ENCODE data around the gene SMIM21. TPM values are rescaled to one million over a fixed set of nuclear protein-coding genes. Genes with fewer than 3 reads are reported as not detected.

The SMIM21 gene
- total RNA-seq, 2 donors from 2014 or later = not detected

GRCh38 chr18:75454022-75454795 lies 26.7 kb upstream of the SMIM21 start:
- ATAC-seq (replicated peaks in 1 of 2) (no peak), DNase-seq (no peak)
- peaks cover 4% of the 10 kb centered on the region in 2 donors for H3K36me3 Mint-ChIP-seq (ENCODE audit: insufficient read depth in 2 of 2)
- H3K4me1 Mint-ChIP-seq (ENCODE audit: low read depth) = peaks cover 10% of the 10 kb centered on the region
- H3K4me3 Mint-ChIP-seq = no peak overlapping the region
- H3K27ac Mint-ChIP-seq = no peak overlapping the region
- peaks cover 8 to 13% of the 10 kb centered on the region in 2 donors for H3K9me3 Mint-ChIP-seq
- H3K27me3 Mint-ChIP-seq (ENCODE audit: low read depth) = peaks cover 54% of the 10 kb centered on the region

- Mint-ChIP-seq H3K4me1 (ENCODE audit: low read depth) (peaks cover 2% of the 10 kb centered on the region), H3K36me3 (ENCODE audit: insufficient read depth in 2 of 2) (peaks cover 1 to 3% of the 10 kb centered on the region in 2 donors), H3K4me3 (no peak overlapping the region), H3K27me3 (ENCODE audit: low read depth) (peaks cover 39% of the 10 kb centered on the region), H3K27ac (no peak overlapping the region), H3K9me3 (peaks cover 0 to 3% of the 10 kb centered on the region in 2 donors)
- no peak for DNase-seq
- ATAC-seq (replicated peaks in 1 of 2) = no peak
Observed at GRCh38 chr18:75450906-75451305, 23.4 kb upstream of the SMIM21 start.

GRCh38 chr18:75441896-75442295 lies 14.4 kb upstream of the SMIM21 start:
- Mint-ChIP-seq H3K27ac (no peak overlapping the region), H3K9me3 (no peaks in the 10 kb centered on the region), H3K36me3 (ENCODE audit: insufficient read depth in 2 of 2) (no peaks in the 10 kb centered on the region), H3K4me1 (ENCODE audit: low read depth) (no peaks in the 10 kb centered on the region), H3K27me3 (ENCODE audit: low read depth) (peaks cover 19% of the 10 kb centered on the region), H3K4me3 (no peak overlapping the region)
- ATAC-seq (replicated peaks in 1 of 2) (no peak), DNase-seq (no peak)

- H3K9me3 Mint-ChIP-seq = no peaks in the 10 kb centered on the region
- no peaks in the 10 kb centered on the region for H3K36me3 Mint-ChIP-seq (ENCODE audit: insufficient read depth in 2 of 2)
- no peak for DNase-seq
Observed at GRCh38 chr18:75439348-75439747, 11.8 kb upstream of the SMIM21 start.

GRCh38 chr18:75438891-75439290 lies 11.4 kb upstream of the SMIM21 start:
- no peaks in the 10 kb centered on the region for H3K36me3 Mint-ChIP-seq (ENCODE audit: insufficient read depth in 2 of 2)
- DNase-seq = no peak
- no peak for ATAC-seq (replicated peaks in 1 of 2)
- H3K27ac Mint-ChIP-seq = no peak overlapping the region
- H3K4me1 Mint-ChIP-seq (ENCODE audit: low read depth) = no peaks in the 10 kb centered on the region
- H3K4me3 Mint-ChIP-seq = no peak overlapping the region
- peaks cover 22% of the 10 kb centered on the region for H3K27me3 Mint-ChIP-seq (ENCODE audit: low read depth)
- H3K9me3 Mint-ChIP-seq = no peaks in the 10 kb centered on the region

More at GRCh38 chr18:75439348-75439747, 11.8 kb upstream of the SMIM21 start:
- no peak overlapping the region for H3K4me3 Mint-ChIP-seq
- H3K27ac Mint-ChIP-seq = no peak overlapping the region
- no peak for ATAC-seq (replicated peaks in 1 of 2)
- H3K27me3 Mint-ChIP-seq (ENCODE audit: low read depth) = peaks cover 26% of the 10 kb centered on the region
- H3K4me1 Mint-ChIP-seq (ENCODE audit: low read depth) = no peaks in the 10 kb centered on the region

- Mint-ChIP-seq H3K36me3 (ENCODE audit: insufficient read depth in 2 of 2) (no peaks in the 10 kb centered on the region), H3K4me1 (ENCODE audit: low read depth) (no peaks in the 10 kb centered on the region), H3K9me3 (no peaks in the 10 kb centered on the region), H3K4me3 (no peak overlapping the region), H3K27ac (no peak overlapping the region), H3K27me3 (ENCODE audit: low read depth) (peaks cover 18% of the 10 kb centered on the region)
- DNase-seq (no peak), ATAC-seq (replicated peaks in 1 of 2) (no peak)
Observed at GRCh38 chr18:75437979-75438378, 10.5 kb upstream of the SMIM21 start.

GRCh38 chr18:75433098-75433497 lies 5.6 kb upstream of the SMIM21 start:
- H3K27me3 Mint-ChIP-seq (ENCODE audit: low read depth) = peaks cover 26% of the 10 kb centered on the region
- no peaks in the 10 kb centered on the region for H3K36me3 Mint-ChIP-seq (ENCODE audit: insufficient read depth in 2 of 2)
- DNase-seq = no peak
- no peak overlapping the region for H3K27ac Mint-ChIP-seq
- no peaks in the 10 kb centered on the region for H3K9me3 Mint-ChIP-seq
- H3K4me3 Mint-ChIP-seq = no peak overlapping the region
- no peaks in the 10 kb centered on the region for H3K4me1 Mint-ChIP-seq (ENCODE audit: low read depth)
- ATAC-seq (replicated peaks in 1 of 2) = no peak

- no peak overlapping the region for H3K4me3 Mint-ChIP-seq
- DNase-seq (no peak), ATAC-seq (replicated peaks in 1 of 2) (no peak)
- H3K4me1 Mint-ChIP-seq (ENCODE audit: low read depth) = no peaks in the 10 kb centered on the region
- peaks cover 25% of the 10 kb centered on the region for H3K27me3 Mint-ChIP-seq (ENCODE audit: low read depth)
- no peaks in the 10 kb centered on the region for H3K9me3 Mint-ChIP-seq
- H3K36me3 Mint-ChIP-seq (ENCODE audit: insufficient read depth in 2 of 2) = no peaks in the 10 kb centered on the region
- H3K27ac Mint-ChIP-seq = no peak overlapping the region
Observed at GRCh38 chr18:75429975-75430374, 2.5 kb upstream of the SMIM21 start.

- Mint-ChIP-seq H3K9me3 (no peaks in the 10 kb centered on the region), H3K27ac (no peak overlapping the region), H3K4me3 (no peak overlapping the region), H3K4me1 (ENCODE audit: low read depth) (no peaks in the 10 kb centered on the region), H3K36me3 (ENCODE audit: insufficient read depth in 2 of 2) (no peaks in the 10 kb centered on the region), H3K27me3 (ENCODE audit: low read depth) (peaks cover 35% of the 10 kb centered on the region)
- DNase-seq = no peak
- no peak for ATAC-seq (replicated peaks in 1 of 2)
Observed at GRCh38 chr18:75428490-75428889, 987 bp upstream of the SMIM21 start.

- H3K9me3 Mint-ChIP-seq = no peaks in the 10 kb centered on the region
- peaks cover 16% of the 10 kb centered on the region for H3K27me3 Mint-ChIP-seq (ENCODE audit: low read depth)
- ATAC-seq (replicated peaks in 1 of 2) (no peak), DNase-seq (no peak)
- no peaks in the 10 kb centered on the region for H3K36me3 Mint-ChIP-seq (ENCODE audit: insufficient read depth in 2 of 2)
- H3K27ac Mint-ChIP-seq = no peak overlapping the region
- no peaks in the 10 kb centered on the region for H3K4me1 Mint-ChIP-seq (ENCODE audit: low read depth)
- H3K4me3 Mint-ChIP-seq = no peak overlapping the region
Observed at GRCh38 chr18:75422341-75422910, 5.1 kb downstream of the SMIM21 start.

- no peaks in the 10 kb centered on the region for H3K9me3 Mint-ChIP-seq
- H3K27me3 Mint-ChIP-seq (ENCODE audit: low read depth) = peaks cover 16% of the 10 kb centered on the region
- H3K27ac Mint-ChIP-seq = no peak overlapping the region
- H3K36me3 Mint-ChIP-seq (ENCODE audit: insufficient read depth in 2 of 2) = no peaks in the 10 kb centered on the region
- ATAC-seq (replicated peaks in 1 of 2) = no peak
- H3K4me1 Mint-ChIP-seq (ENCODE audit: low read depth) = no peaks in the 10 kb centered on the region
- H3K4me3 Mint-ChIP-seq = no peak overlapping the region
- DNase-seq = no peak
Observed at GRCh38 chr18:75421656-75422055, 5.8 kb downstream of the SMIM21 start.

GRCh38 chr18:75418293-75419005 lies 9.1 kb downstream of the SMIM21 start:
- peaks cover 13% of the 10 kb centered on the region for H3K27me3 Mint-ChIP-seq (ENCODE audit: low read depth)
- H3K4me3 Mint-ChIP-seq = no peak overlapping the region
- no peaks in the 10 kb centered on the region for H3K9me3 Mint-ChIP-seq
- ATAC-seq (replicated peaks in 1 of 2) = no peak
- no peaks in the 10 kb centered on the region for H3K36me3 Mint-ChIP-seq (ENCODE audit: insufficient read depth in 2 of 2)
- H3K27ac Mint-ChIP-seq = no peak overlapping the region
- no peak for DNase-seq
- H3K4me1 Mint-ChIP-seq (ENCODE audit: low read depth) = no peaks in the 10 kb centered on the region

- DNase-seq (no peak), ATAC-seq (replicated peaks in 1 of 2) (no peak)
- Mint-ChIP-seq H3K36me3 (ENCODE audit: insufficient read depth in 2 of 2) (no peaks in the 10 kb centered on the region), H3K9me3 (no peaks in the 10 kb centered on the region), H3K4me3 (no peak overlapping the region), H3K4me1 (ENCODE audit: low read depth) (peaks cover 21% of the 10 kb centered on the region), H3K27ac (no peak overlapping the region), H3K27me3 (ENCODE audit: low read depth) (peaks cover 26% of the 10 kb centered on the region)
Observed at GRCh38 chr18:75410611-75411010, 16.9 kb downstream of the SMIM21 start.
